ENCODE data around the gene EVI5. TPM values are rescaled to one million over a fixed set of nuclear protein-coding genes. Genes with fewer than 3 reads are reported as not detected.

Gene EVI5
- total RNA-seq, 1 experiment from 2014 or later, result 38.2 TPM

DNA sequence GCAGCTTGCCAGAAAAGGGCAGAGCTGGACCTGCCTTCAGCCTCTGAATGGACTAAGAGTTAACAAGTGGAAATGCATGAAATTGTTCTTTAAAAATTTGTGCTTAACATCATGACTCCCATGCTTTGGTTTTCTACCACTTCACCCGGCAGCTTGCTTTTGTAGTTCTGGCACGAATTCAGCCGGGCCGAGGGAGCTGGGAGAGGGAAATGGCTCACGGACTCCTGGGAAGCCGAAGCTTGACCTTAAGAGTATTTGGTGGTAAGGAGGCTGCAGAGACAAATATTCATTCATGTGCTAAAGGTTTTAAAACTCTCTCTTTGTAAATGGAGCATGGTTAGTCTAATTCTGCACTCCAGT lies 281.0 kb downstream of the EVI5 start:
- no peaks in the 10 kb centered on the region for H3K79me2 ChIP-seq (ENCODE audit: low read length)
- CTCF ChIA-PET, result no interaction called here
- H4K20me1 ChIP-seq (ENCODE audit: low read length), result no peaks in the 10 kb centered on the region
- H3K36me3 ChIP-seq (ENCODE audit: low read depth, low read length), result no peaks in the 10 kb centered on the region
- TF ChIP-seq, protein P1, sequence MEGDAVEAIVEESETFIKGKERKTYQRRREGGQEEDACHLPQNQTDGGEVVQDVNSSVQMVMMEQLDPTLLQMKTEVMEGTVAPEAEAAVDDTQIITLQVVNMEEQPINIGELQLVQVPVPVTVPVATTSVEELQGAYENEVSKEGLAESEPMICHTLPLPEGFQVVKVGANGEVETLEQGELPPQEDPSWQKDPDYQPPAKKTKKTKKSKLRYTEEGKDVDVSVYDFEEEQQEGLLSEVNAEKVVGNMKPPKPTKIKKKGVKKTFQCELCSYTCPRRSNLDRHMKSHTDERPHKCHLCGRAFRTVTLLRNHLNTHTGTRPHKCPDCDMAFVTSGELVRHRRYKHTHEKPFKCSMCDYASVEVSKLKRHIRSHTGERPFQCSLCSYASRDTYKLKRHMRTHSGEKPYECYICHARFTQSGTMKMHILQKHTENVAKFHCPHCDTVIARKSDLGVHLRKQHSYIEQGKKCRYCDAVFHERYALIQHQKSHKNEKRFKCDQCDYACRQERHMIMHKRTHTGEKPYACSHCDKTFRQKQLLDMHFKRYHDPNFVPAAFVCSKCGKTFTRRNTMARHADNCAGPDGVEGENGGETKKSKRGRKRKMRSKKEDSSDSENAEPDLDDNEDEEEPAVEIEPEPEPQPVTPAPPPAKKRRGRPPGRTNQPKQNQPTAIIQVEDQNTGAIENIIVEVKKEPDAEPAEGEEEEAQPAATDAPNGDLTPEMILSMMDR (conservative IDR thresholded peaks at IDR 0.05; ENCODE audit: low read depth, low read length), result no peak
- H3K27ac ChIP-seq (ENCODE audit: low read length), result no peak overlapping the region
- H3K4me1 ChIP-seq (ENCODE audit: insufficient read depth, low read length), result peaks cover 12% of the 10 kb centered on the region; the same call in 1 of the 2 replicates
- DNase-seq (no peak), ATAC-seq (no peak)
- BruUV-seq (replicated peaks), result no TSS peak
- H3K9me2 ChIP-seq (replicated peaks; ENCODE audit: low read length), result no peaks in the 10 kb centered on the region
- H3K4me3 ChIP-seq (ENCODE audit: low read length), result no peak overlapping the region
- H3K9me3 ChIP-seq (ENCODE audit: low read length), result no peaks in the 10 kb centered on the region
- no peak overlapping the region for H3K4me2 ChIP-seq (ENCODE audit: low read length)
- intact Hi-C loops (cut with micrococcal nuclease), result no loop called here
- H3K9ac ChIP-seq (ENCODE audit: low read length), result no peak overlapping the region
- no peaks in the 10 kb centered on the region for H3K27me3 ChIP-seq (ENCODE audit: low read length)
- no peaks in the 10 kb centered on the region for H3F3A ChIP-seq (ENCODE audit: low read length, unreplicated experiment)
- no peak overlapping the region for H2AFZ ChIP-seq (ENCODE audit: low read length)
- POLR2A ChIA-PET (ENCODE audit: unreplicated experiment), result no interaction called here

DNA sequence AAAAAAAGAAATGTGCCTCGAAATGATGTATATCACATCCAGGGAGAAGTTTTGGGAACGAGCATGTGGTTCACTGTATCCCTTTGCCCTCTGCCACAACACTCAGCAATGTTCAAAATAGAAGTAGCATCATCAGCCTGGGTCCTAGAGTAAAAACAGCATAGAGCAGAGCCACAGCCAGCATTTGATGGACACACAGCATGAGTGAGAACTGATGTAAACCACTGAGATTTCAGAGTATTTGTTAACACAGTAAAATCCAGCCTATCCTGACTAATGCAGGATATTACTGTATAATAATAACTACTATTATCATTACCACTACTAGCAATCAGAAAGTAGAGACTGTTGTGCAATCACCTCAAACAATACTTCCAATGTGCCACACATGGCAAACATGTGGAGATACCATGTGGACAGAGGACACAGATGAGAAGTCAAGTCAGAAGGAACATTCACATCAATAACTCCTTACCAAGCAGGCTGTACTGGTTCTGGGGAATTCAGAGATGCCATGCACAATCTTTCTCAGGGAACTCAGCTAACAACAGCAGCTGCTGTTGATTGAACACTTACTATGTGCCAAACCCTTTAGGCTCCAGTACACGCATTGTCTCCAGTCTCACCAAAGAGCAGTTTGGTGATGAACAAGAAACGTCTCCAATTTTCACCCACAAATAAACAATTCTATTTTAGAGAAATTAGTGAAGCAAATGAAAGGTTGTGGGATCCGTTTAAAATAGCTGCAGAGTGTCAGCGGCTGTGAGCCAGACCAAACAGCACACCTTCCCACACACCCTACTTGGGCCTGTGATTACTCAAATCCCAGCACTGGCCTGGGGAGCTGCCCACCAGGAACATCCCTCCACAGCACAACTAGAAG lies 281.6 kb downstream of the EVI5 start:
- Histone ChIP-seq H4K20me1 (ENCODE audit: low read length) (no peaks in the 10 kb centered on the region), H3K36me3 (ENCODE audit: low read depth, low read length) (no peaks in the 10 kb centered on the region), H3K4me1 (ENCODE audit: insufficient read depth, low read length) (peaks cover 12% of the 10 kb centered on the region; the same call in 1 of the 2 replicates), H3K79me2 (ENCODE audit: low read length) (no peaks in the 10 kb centered on the region), H2AFZ (ENCODE audit: low read length) (no peak overlapping the region), H3K27ac (ENCODE audit: low read length) (no peak overlapping the region), H3K9ac (ENCODE audit: low read length) (no peak overlapping the region), H3F3A (ENCODE audit: low read length, unreplicated experiment) (no peaks in the 10 kb centered on the region), H3K4me2 (ENCODE audit: low read length) (no peak overlapping the region), H3K4me3 (ENCODE audit: low read length) (no peak overlapping the region), H3K27me3 (ENCODE audit: low read length) (no peaks in the 10 kb centered on the region), H3K9me2 (replicated peaks; ENCODE audit: low read length) (no peaks in the 10 kb centered on the region), H3K9me3 (ENCODE audit: low read length) (no peaks in the 10 kb centered on the region)
- TF ChIP-seq EZH2phosphoT487 (IDR thresholded peaks at IDR 0.05; ENCODE audit: borderline replicate concordance, low read length) (no peak), EZH2 (IDR thresholded peaks at IDR 0.05; ENCODE audit: low read length, unreplicated experiment) (no peak)
- TF ChIP-seq, protein P1 (conservative IDR thresholded peaks at IDR 0.05; ENCODE audit: low read depth, low read length), result no peak
- intact Hi-C loops (cut with micrococcal nuclease), result no loop called here
- no TSS peak for BruUV-seq (replicated peaks)
- CTCF ChIA-PET, result no interaction called here
- DNase-seq (no peak), ATAC-seq (no peak)
- POLR2A ChIA-PET (ENCODE audit: unreplicated experiment), result interaction anchor here (0.6 kb wide), 1 partner anchor 540 kb away, joined by 5 read pairs; no protein-coding TSS in a partner anchor

DNA sequence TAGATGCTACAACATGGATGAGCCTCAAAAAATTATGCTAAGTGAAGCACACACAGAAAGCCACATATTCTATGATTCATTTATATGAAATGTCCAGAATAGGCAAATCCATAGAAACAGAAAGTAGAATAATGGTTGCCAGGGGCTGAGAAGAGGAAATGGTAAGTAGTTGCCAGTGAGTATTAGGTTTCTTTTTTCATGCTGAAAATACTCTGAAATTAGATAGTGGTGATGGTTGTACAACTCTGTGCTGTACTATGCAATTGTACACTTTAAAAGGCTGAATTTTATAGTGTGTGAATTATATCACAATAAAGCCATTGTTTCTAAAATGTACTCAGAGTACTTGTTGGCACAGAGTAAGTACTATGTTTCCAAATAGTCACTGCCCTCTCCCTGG lies 282.7 kb downstream of the EVI5 start:
- peak; percentile 50 for ATAC-seq
- CTCF ChIA-PET, result no interaction called here
- Histone ChIP-seq H2AFZ (ENCODE audit: low read length) (no peak overlapping the region), H3K9ac (ENCODE audit: low read length) (no peak overlapping the region), H3K27me3 (ENCODE audit: low read length) (no peaks in the 10 kb centered on the region), H3K36me3 (ENCODE audit: low read depth, low read length) (no peaks in the 10 kb centered on the region), H3K79me2 (ENCODE audit: low read length) (no peaks in the 10 kb centered on the region), H3K4me2 (ENCODE audit: low read length) (no peak overlapping the region), H3K27ac (ENCODE audit: low read length) (no peak overlapping the region), H3K9me3 (ENCODE audit: low read length) (no peaks in the 10 kb centered on the region), H3F3A (ENCODE audit: low read length, unreplicated experiment) (no peaks in the 10 kb centered on the region), H4K20me1 (ENCODE audit: low read length) (no peaks in the 10 kb centered on the region), H3K4me3 (ENCODE audit: low read length) (no peak overlapping the region), H3K9me2 (replicated peaks; ENCODE audit: low read length) (no peaks in the 10 kb centered on the region), H3K4me1 (ENCODE audit: insufficient read depth, low read length) (peaks cover 12% of the 10 kb centered on the region; the same call in 1 of the 2 replicates)
- intact Hi-C loops (cut with micrococcal nuclease), result no loop called here
- no TSS peak for BruUV-seq (replicated peaks)
- peak; percentile 25 for DNase-seq
- TF ChIP-seq, protein P1 (conservative IDR thresholded peaks at IDR 0.05; ENCODE audit: low read depth, low read length), result no peak
- TF ChIP-seq EZH2 (IDR thresholded peaks at IDR 0.05; ENCODE audit: low read length, unreplicated experiment), result no peak
- TF ChIP-seq EZH2phosphoT487 (IDR thresholded peaks at IDR 0.05; ENCODE audit: borderline replicate concordance, low read length), result no peak
- POLR2A ChIA-PET (ENCODE audit: unreplicated experiment), result no interaction called here

Data from PC-3 (cell line).